GM12801 (cell line): Measurements from ENCODE around the gene TNFRSF1B.

Source experiments
- TF ChIP-seq, protein P1 (sequence below): IDR thresholded peaks from one replicate; pipeline ENCODE4 v1.5.1; 2011; ENCODE audit warnings: control low read depth; ENCODE audit not compliant: insufficient read length; ENCODE audit errors: extremely low read depth

The TNFRSF1B gene

DNA sequence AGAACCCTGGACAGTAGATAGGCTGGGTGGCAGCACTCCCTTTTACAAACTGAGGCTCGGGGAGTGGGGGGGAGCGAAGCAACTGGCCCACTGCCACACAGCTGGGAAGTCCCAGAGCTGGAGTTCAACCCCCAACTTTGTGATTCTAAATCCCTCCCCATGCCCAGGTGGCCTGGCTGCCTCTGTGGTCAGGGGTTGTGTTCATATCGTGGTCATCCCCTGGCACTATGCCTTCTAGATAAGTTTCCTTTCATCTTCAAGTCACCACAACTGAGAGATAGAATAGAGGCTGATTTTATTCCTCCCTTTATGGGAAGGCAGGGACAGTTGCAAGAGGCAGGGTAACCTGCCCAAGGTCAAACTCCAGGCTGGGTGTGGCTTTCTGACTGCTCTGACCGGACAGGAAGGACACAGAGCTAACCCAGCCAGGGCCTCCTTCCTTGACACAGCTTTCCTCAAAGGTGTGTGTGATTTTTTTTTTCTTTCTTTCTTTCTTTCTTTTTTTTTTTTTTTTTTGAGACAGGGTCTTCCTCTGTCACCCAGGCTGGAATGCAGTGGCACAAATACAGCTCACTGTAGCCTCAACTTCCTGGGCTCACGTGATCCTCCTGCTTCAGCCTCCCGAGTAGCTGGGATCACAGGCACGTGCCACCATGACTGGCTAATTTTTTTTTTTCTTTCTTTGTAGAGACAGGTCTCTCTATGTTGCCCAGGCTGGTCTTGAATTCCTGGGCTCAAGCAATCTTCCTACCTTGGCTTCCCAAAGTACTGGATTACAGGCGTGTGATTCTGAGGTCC is 18.4 kb upstream of the TNFRSF1B start:
- TF ChIP-seq, protein P1, sequence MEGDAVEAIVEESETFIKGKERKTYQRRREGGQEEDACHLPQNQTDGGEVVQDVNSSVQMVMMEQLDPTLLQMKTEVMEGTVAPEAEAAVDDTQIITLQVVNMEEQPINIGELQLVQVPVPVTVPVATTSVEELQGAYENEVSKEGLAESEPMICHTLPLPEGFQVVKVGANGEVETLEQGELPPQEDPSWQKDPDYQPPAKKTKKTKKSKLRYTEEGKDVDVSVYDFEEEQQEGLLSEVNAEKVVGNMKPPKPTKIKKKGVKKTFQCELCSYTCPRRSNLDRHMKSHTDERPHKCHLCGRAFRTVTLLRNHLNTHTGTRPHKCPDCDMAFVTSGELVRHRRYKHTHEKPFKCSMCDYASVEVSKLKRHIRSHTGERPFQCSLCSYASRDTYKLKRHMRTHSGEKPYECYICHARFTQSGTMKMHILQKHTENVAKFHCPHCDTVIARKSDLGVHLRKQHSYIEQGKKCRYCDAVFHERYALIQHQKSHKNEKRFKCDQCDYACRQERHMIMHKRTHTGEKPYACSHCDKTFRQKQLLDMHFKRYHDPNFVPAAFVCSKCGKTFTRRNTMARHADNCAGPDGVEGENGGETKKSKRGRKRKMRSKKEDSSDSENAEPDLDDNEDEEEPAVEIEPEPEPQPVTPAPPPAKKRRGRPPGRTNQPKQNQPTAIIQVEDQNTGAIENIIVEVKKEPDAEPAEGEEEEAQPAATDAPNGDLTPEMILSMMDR = no peak

DNA sequence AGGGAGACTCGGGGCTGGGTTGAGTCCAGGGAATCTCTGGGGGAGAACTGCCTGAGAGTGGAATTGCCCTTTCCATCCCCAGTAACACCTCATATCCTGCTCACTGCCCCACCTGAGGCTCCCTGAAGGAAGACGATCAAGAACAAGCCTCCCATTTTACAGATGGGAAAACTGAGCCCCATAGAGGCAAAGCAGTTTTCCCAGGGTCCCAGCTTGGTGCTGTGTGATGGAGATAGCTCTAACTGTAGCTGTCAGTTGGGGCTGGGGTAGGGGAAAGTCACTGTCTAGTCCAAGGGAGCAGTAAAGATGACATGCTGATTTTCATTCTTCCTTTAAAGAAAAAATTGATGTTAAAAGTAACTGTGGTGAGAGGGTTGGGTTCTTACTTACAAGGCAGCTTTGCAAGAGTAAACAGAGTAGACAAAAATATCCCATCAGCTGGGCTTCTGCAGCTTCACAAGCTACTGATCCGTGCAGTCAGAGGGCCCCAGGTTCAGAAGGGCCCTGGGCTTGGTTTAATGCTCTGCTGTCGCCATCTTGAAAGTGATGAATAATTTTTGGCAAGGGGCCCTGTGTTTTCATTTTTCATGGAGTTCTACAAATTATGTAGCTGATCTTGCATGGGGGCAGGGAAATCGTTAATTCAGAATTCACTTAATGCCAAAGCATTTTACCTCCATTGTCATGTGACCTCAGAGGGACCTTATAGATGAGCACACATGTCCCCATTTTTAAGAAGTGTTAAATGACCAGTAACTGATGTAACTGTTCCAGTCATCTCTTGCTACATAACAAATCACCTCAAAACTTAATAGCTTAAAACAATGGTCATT is 17.6 kb upstream of the TNFRSF1B start:
- TF ChIP-seq, protein P1 = no peak

DNA sequence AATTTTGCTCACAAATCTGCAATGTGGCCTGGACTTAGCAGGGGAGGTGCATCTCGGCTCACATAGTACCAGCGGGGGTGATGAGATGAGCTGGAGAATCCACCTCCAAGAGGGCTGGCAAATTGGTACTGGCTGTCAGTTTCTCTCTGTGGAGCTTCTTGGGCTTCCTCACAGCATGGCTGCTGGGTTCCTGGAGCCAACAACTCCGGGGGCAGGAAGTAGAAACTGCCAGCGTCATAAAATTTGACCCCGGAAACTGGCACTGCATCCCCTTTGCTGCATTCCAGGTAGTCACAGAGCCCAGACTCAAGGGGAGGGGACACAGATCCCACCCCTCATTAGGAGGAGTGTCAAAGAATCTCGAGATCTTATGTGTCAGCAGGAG is 17.0 kb upstream of the TNFRSF1B start:
- TF ChIP-seq, protein P1 = no peak

DNA sequence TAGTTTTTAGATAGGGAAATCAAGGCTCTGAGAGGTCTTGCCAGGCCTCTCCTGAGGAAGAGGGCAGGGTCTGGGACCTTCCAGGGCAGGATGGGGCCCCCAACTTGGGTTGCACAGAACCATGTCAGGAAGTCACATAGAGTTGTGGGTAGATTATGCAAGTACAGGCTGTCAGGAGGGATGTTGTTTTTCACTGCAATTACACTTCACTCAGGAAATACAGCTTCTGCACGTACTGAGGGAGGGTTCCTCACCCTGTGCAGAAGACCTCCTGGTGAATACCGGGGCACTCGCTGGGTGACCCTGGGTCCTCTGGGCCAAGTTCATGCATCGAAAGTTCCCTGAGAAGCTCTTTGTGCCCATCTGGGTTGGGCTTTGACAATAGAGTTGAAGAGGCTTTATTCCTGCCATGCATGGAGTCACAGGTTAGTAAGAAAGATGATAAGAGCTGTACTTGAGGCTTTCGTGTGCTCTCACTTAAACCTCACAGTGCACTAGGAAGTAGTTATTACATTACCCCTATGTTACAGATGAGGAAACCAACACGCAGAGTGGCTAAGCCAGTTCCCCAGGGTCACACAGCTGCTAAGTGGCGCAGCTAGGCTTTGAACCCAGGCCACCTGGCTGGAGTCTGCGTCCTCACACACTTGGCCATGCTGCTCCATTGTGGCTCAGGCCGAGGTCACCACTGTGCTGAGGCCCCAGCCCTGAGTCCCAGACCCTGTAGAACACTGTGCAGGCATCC is 16.2 kb upstream of the TNFRSF1B start:
- TF ChIP-seq, protein P1 = no peak

DNA sequence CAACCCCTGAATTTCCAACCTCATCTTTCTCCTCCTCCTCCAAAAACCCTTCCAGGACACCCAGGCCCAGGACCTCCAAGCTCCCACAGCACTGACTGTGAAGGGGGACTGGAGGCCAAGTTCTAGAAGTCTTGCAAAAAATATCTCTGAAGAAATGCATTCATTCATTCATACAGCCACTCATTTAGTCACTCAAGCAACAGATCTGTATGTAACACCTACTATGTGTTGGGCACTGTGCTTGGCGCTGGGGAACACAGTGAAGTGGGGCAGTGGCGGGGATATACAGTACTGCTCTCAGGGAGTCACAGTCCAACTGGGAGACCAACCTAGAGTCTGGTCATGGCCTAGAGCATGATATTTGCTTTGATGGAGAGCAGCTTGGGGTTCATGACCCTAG is 15.3 kb upstream of the TNFRSF1B start:
- TF ChIP-seq, protein P1 = no peak

DNA sequence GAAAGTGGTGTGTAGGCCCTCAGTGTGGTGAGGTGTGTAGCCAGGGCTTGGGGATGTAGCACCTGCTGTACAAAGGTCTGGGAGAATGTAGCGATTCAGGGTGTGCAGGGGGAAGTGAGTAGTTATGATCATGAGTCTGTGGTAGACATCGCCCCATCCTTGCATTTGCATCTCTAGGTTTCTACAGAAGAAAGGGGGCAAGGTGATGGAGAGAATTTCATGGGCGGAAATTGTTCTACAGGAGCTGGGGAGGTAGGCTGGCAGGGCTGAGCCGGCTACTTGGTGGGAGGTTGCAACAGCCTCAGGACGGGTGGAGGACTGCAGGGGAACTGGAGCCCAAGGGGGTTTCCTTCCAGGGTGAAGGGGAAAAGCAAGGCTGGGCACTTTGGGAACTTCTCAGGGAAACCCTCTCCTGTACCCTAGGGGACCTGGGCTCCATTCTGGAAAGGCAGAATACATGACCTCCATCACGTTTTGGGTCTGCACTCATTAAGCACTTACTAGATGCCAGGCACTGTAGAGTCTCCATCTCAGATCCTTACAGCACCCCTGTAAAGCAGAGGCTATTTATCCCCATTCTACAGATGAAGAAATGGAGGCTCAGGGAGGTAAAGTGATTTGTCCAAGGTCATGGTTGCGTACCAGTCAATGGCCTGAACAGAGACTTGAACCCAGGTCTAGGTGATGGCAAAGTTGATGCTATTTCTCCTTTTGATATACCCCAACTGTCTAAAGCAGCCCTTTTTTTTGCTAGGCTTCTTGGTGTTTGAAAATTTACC is 14.5 kb upstream of the TNFRSF1B start:
- TF ChIP-seq, protein P1 = no peak
